ENCODE results near the gene RGS10. TPM values are rescaled to one million over a fixed set of nuclear protein-coding genes. Genes with fewer than 3 reads are reported as not detected.
"Not testable (repeated sequence)": the region's sequence is repeated elsewhere in the genome, so short reads cannot be mapped to it uniquely, and the experiment has no call there.

The RGS10 gene
- 9.7 and 27.7 TPM in 2 replicates for total RNA-seq (2014; rRNA removed; shearing (Covaris generic))

- Histone ChIP-seq H3K36me3 (peaks cover 8% of the 10 kb centered on the region; the same call in 1 of the 2 replicates), H3K27me3 (replicated peaks) (no peaks in the 10 kb centered on the region), H3K27ac (no peak within 1 kb of the TSS), H3K9me3 (replicated peaks) (peaks cover 4% of the 10 kb centered on the region; the same call in 1 of the 2 replicates), H3K4me3 (peak within 1 kb of the TSS; percentile 81), H3K4me1 (replicated peaks) (peaks cover 34% of the 10 kb centered on the region)
- peak; percentile 68 for DNase-seq (ENCODE audit: low read depth in 1 of 2, low spot score in 2 of 2)
These were observed at the start of gene RGS10 for GRCh38 chr10:119542357-119542987. TSS of gene RGS10 (minus strand) at chr10:119542719. CDS start at chr10:119542638, 81 bp downstream.

- no peak for DNase-seq (ENCODE audit: low read depth in 1 of 2, low spot score in 2 of 2)
- Histone ChIP-seq H3K27ac (no peak overlapping the region), H3K4me1 (replicated peaks) (no peaks in the 10 kb centered on the region), H3K27me3 (replicated peaks) (no peaks in the 10 kb centered on the region), H3K36me3 (peaks cover 69% of the 10 kb centered on the region), H3K9me3 (replicated peaks) (no peaks in the 10 kb centered on the region), H3K4me3 (no peak overlapping the region)
These were observed 45.6 kb upstream of the RGS10 start for GRCh38 chr10:119588071-119588470.

GRCh38 chr10:119578355-119578754 lies 35.8 kb upstream of the RGS10 start:
- H3K36me3 ChIP-seq: peaks cover 90% of the 10 kb centered on the region
- no peak for DNase-seq (ENCODE audit: low read depth in 1 of 2, low spot score in 2 of 2)
- no peaks in the 10 kb centered on the region for H3K9me3 ChIP-seq (replicated peaks)
- H3K4me3 ChIP-seq: no peak overlapping the region
- H3K4me1 ChIP-seq (replicated peaks): no peaks in the 10 kb centered on the region
- H3K27me3 ChIP-seq (replicated peaks): no peaks in the 10 kb centered on the region
- no peak overlapping the region for H3K27ac ChIP-seq

GRCh38 chr10:119575991-119576390 lies 33.5 kb upstream of the RGS10 start:
- no peaks in the 10 kb centered on the region for H3K9me3 ChIP-seq (replicated peaks)
- no peak overlapping the region for H3K4me3 ChIP-seq
- DNase-seq (ENCODE audit: low read depth in 1 of 2, low spot score in 2 of 2): no peak
- peaks cover 79% of the 10 kb centered on the region for H3K36me3 ChIP-seq
- H3K4me1 ChIP-seq (replicated peaks): no peaks in the 10 kb centered on the region
- no peak overlapping the region for H3K27ac ChIP-seq
- no peaks in the 10 kb centered on the region for H3K27me3 ChIP-seq (replicated peaks)

- no peaks in the 10 kb centered on the region for H3K27me3 ChIP-seq (replicated peaks)
- no peak for DNase-seq (ENCODE audit: low read depth in 1 of 2, low spot score in 2 of 2)
- H3K36me3 ChIP-seq: peaks cover 75% of the 10 kb centered on the region
- no peak overlapping the region for H3K4me3 ChIP-seq
- H3K4me1 ChIP-seq (replicated peaks): no peaks in the 10 kb centered on the region
- no peak overlapping the region for H3K27ac ChIP-seq
- no peaks in the 10 kb centered on the region for H3K9me3 ChIP-seq (replicated peaks)
These were observed 33.0 kb upstream of the RGS10 start for GRCh38 chr10:119575506-119575905.

- Histone ChIP-seq H3K36me3 (peaks cover 9% of the 10 kb centered on the region), H3K4me1 (replicated peaks) (no peaks in the 10 kb centered on the region), H3K27ac (no peak overlapping the region), H3K4me3 (no peak overlapping the region), H3K9me3 (replicated peaks) (no peaks in the 10 kb centered on the region), H3K27me3 (replicated peaks) (no peaks in the 10 kb centered on the region)
- no peak for DNase-seq (ENCODE audit: low read depth in 1 of 2, low spot score in 2 of 2)
These were observed 25.5 kb upstream of the RGS10 start for GRCh38 chr10:119567978-119568377.

- H3K27me3 ChIP-seq (replicated peaks): no peaks in the 10 kb centered on the region
- H3K27ac ChIP-seq: no peak overlapping the region
- no peak overlapping the region for H3K4me3 ChIP-seq
- DNase-seq (ENCODE audit: low read depth in 1 of 2, low spot score in 2 of 2): no peak
- H3K36me3 ChIP-seq: no peaks in the 10 kb centered on the region
- H3K9me3 ChIP-seq (replicated peaks): no peaks in the 10 kb centered on the region
- no peaks in the 10 kb centered on the region for H3K4me1 ChIP-seq (replicated peaks)
These were observed 19.6 kb upstream of the RGS10 start for GRCh38 chr10:119562097-119562496.

- not testable (repeated sequence) for H3K36me3 ChIP-seq; H3K4me1 ChIP-seq (replicated peaks); DNase-seq (ENCODE audit: low read depth in 1 of 2, low spot score in 2 of 2); H3K4me3 ChIP-seq; H3K27me3 ChIP-seq (replicated peaks); H3K9me3 ChIP-seq (replicated peaks); H3K27ac ChIP-seq
These were observed 17.0 kb upstream of the RGS10 start for GRCh38 chr10:119559511-119559910.

- not testable (repeated sequence) for H3K27ac ChIP-seq; H3K27me3 ChIP-seq (replicated peaks); H3K4me1 ChIP-seq (replicated peaks); DNase-seq (ENCODE audit: low read depth in 1 of 2, low spot score in 2 of 2); H3K36me3 ChIP-seq; H3K4me3 ChIP-seq; H3K9me3 ChIP-seq (replicated peaks)
These were observed 13.6 kb upstream of the RGS10 start for GRCh38 chr10:119556081-119556480.

- no peak overlapping the region for H3K4me3 ChIP-seq
- H3K27ac ChIP-seq: no peak overlapping the region
- DNase-seq (ENCODE audit: low read depth in 1 of 2, low spot score in 2 of 2): peak in 1 of 2 experiments; percentile 12
- H3K27me3 ChIP-seq (replicated peaks): no peaks in the 10 kb centered on the region
- H3K9me3 ChIP-seq (replicated peaks): no peaks in the 10 kb centered on the region
- no peaks in the 10 kb centered on the region for H3K4me1 ChIP-seq (replicated peaks)
- H3K36me3 ChIP-seq: no peaks in the 10 kb centered on the region
These were observed 12.8 kb upstream of the RGS10 start for GRCh38 chr10:119555178-119555784.

GRCh38 chr10:119550827-119551226 lies 8.3 kb upstream of the RGS10 start:
- H3K4me1 ChIP-seq (replicated peaks): peaks cover 5% of the 10 kb centered on the region
- H3K36me3 ChIP-seq: no peaks in the 10 kb centered on the region
- H3K27me3 ChIP-seq (replicated peaks): no peaks in the 10 kb centered on the region
- no peak for DNase-seq (ENCODE audit: low read depth in 1 of 2, low spot score in 2 of 2)
- H3K9me3 ChIP-seq (replicated peaks): no peaks in the 10 kb centered on the region
- H3K27ac ChIP-seq: no peak overlapping the region
- H3K4me3 ChIP-seq: no peak overlapping the region

- H3K36me3 ChIP-seq: no peaks in the 10 kb centered on the region
- no peaks in the 10 kb centered on the region for H3K9me3 ChIP-seq (replicated peaks)
- H3K4me1 ChIP-seq (replicated peaks): peaks cover 8% of the 10 kb centered on the region
- no peak for DNase-seq (ENCODE audit: low read depth in 1 of 2, low spot score in 2 of 2)
- H3K4me3 ChIP-seq: no peak overlapping the region
- H3K27me3 ChIP-seq (replicated peaks): no peaks in the 10 kb centered on the region
- no peak overlapping the region for H3K27ac ChIP-seq
These were observed 6.9 kb upstream of the RGS10 start for GRCh38 chr10:119549247-119549999.

- Histone ChIP-seq H3K4me3 (no peak overlapping the region), H3K27ac (no peak overlapping the region), H3K36me3 (peaks cover 8% of the 10 kb centered on the region; the same call in 1 of the 2 replicates), H3K9me3 (replicated peaks) (peaks cover 4% of the 10 kb centered on the region; the same call in 1 of the 2 replicates), H3K4me1 (replicated peaks) (peaks cover 31% of the 10 kb centered on the region), H3K27me3 (replicated peaks) (no peaks in the 10 kb centered on the region)
- no peak for DNase-seq (ENCODE audit: low read depth in 1 of 2, low spot score in 2 of 2)
These were observed 3.5 kb upstream of the RGS10 start for GRCh38 chr10:119546009-119546408.

GRCh38 chr10:119545310-119545709 lies 2.8 kb upstream of the RGS10 start:
- Histone ChIP-seq H3K4me3 (no peak overlapping the region), H3K27me3 (replicated peaks) (no peaks in the 10 kb centered on the region), H3K4me1 (replicated peaks) (peaks cover 31% of the 10 kb centered on the region), H3K9me3 (replicated peaks) (peaks cover 4% of the 10 kb centered on the region; the same call in 1 of the 2 replicates), H3K27ac (no peak overlapping the region), H3K36me3 (peaks cover 8% of the 10 kb centered on the region; the same call in 1 of the 2 replicates)
- DNase-seq (ENCODE audit: low read depth in 1 of 2, low spot score in 2 of 2): no peak
